GM19035 (cell line): ENCODE measurements around the gene SLC16A8.
"Not testable (repeated sequence)": the region's sequence is repeated elsewhere in the genome, so short reads cannot be mapped to it uniquely, and the experiment has no call there.

Experiments
- ATAC-seq: cut with Tn5 transposase; IDR thresholded peaks from one replicate; pipeline ENCODE4 v1.9.1; 2021; ENCODE audit not compliant: unreplicated experiment

The SLC16A8 gene, protein sequence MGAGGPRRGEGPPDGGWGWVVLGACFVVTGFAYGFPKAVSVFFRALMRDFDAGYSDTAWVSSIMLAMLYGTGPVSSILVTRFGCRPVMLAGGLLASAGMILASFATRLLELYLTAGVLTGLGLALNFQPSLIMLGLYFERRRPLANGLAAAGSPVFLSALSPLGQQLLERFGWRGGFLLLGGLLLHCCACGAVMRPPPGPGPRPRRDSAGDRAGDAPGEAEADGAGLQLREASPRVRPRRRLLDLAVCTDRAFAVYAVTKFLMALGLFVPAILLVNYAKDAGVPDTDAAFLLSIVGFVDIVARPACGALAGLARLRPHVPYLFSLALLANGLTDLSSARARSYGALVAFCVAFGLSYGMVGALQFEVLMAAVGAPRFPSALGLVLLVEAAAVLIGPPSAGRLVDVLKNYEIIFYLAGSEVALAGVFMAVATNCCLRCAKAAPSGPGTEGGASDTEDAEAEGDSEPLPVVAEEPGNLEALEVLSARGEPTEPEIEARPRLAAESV

GRCh38 chr22:38083931-38084631 is at the start of gene SLC16A8:
TSS of gene SLC16A8 (minus strand) at chr22:38084184. CDS start at chr22:38082873, 1,311 bp downstream.
- ATAC-seq: no peak

DNA sequence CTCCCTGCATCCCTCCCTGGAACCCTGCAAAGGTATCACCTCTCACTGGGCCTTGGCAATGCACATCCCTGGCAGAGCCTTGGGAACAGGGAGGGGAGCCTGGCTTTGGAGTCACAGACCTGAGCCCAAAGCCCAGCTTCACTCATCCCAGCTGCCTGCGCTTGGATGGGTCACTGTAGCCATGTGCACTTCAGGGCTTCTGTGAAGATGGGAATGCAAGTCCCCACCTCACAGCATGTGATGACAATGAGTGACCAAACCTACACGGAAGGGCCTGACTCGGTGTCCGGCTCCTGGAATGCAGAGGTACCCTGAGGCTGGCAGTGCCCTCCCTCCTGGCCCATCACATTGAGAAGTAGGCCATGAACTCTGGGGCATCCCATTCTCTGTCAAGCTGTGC is 49.3 kb upstream of the SLC16A8 start:
- ATAC-seq: no peak

GRCh38 chr22:38132794-38133193 is 48.8 kb upstream of the SLC16A8 start:
- ATAC-seq: no peak

- ATAC-seq: no peak
Measured at GRCh38 chr22:38132136-38132535, 48.2 kb upstream of the SLC16A8 start.

DNA sequence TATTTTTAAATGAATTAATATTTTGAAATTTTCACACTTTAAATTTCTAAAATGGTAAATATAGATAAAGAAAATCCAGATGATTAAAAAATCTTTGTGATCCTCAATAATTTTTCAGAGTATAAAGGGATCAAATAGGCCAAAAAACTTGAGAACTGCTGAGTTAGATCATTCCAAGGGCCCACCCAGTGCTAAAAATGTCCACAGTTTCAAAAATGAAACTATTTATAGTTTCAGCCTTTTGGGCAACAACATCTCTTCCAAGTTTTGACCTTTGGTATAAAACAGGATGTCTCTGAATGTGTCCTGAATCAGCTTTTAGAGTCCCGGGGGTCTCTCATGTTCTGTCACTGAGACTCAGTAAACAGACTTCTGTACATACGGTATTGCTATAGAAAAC is 47.4 kb upstream of the SLC16A8 start:
- ATAC-seq: no peak

DNA sequence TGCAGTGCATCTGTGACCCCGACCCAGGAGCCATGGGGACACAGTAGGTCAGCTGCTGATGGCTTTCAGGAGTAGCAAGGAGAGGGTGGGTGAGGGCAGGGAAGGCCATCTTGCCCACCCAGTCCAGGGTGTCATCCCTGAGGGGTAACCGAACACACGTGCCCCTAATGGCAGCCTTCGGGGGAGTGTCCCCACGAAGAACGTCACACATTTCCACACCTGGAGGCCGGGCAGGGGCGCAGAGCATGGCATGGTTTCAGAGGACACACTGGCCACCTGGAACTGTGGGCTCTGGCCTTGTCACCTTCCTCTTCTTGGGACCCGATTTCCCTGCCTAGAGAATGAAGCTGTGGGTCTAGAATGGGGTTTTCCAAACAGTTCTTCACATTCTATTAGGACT is 45.9 kb upstream of the SLC16A8 start:
- no peak for ATAC-seq

DNA sequence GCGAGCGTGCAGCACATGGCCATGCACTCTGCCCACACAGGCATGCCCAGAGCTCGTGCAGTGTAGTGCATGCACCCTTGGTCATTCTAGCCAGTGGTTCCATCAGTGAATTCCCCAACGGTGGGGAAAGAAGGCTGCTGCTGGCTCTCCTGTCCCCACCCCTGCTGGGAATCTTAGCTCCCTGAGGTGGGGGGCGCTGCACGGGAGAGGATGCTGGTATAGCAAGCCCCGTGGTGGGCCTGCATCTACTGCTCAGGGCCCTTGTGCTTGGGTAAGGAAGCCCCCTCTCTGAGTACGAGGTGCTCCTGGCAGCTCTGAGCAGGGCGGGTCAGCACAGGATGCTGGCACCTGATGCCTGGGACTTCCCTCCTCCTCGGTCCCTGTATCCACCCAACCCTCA is 45.0 kb upstream of the SLC16A8 start:
- no peak for ATAC-seq

DNA sequence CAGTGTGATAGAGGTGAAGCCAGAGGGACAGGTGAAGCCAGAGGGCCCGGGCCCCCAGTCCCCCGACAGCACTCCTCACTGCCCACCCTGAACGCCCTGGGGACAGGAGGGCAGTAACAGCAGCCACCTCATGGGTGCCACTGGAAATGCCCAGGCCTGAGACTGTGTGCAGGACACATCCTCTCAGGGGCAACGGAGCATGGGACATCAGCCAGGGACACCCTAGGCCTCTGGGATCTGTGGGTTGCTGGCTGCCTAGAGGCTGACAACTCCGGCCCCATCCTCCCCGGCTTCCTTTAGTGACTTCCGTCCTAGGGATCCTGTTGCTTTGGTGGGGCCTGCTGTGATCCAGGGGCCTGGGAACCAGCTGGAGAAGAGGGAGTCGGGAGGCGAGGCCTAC is 43.9 kb upstream of the SLC16A8 start:
- ATAC-seq: no peak

GRCh38 chr22:38126928-38127668 is 43.1 kb upstream of the SLC16A8 start:
- no peak for ATAC-seq

GRCh38 chr22:38125751-38126201 is 41.8 kb upstream of the SLC16A8 start:
- no peak for ATAC-seq

GRCh38 chr22:38125038-38125610 is 41.1 kb upstream of the SLC16A8 start:
- ATAC-seq: no peak

GRCh38 chr22:38124236-38124974 is 40.4 kb upstream of the SLC16A8 start:
- ATAC-seq: no peak

DNA sequence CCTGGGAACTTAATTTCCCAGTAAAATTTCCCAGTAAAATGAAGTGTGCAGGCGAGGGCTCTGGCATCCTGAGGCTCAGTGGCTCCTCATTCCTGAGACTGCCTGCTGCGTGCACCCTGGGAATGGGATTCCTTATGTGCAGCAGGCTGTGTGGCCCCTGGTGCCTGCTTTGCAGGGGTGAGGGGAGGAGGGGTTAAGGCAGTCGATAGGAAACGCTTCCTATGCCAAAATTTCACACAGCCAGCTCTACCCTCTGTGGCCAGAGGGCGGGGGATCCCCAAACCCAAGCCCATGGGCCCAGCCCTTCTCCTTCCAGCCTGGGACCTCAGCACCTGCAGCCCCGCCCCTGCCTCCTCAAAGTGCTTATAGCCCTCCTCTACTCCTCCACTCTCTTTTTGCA is 38.6 kb upstream of the SLC16A8 start:
- ATAC-seq: no peak

DNA sequence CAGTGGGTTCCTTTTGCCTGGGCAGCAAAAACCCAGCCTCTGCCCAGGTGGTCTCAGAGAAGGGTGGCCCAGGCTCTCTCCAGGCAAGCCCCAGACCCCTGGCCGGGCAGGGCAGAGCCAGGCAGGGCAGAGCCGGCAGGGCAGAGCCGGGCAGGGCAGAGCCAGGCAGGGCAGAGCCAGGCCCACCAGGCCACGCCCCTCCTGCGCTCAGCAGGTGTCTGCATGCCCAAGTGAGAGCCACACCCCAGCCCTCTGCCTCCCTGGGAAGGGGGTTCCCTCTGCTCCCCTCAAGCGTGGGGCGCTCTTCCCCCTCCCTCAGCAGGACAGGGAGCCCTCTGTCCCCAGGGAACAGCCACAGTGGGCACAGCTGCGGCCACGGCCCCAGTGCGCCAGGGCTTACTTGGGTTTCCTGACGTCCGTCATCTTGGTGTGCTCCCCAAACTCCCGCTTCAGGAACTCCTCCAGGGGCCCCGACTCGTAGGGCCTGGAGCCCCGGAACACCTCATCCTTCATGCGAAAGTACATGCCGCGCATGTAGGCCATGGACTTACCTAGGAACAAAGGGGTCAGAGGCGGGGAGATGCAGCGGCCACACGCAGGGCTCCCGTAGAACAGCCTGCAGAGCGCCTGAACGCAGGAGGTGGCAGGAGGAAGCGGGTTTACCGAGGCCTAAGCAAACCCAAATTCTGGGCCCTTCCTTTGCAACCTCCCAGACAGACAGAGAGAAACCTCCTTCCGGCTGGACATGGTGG is 36.6 kb upstream of the SLC16A8 start:
- no peak for ATAC-seq

DNA sequence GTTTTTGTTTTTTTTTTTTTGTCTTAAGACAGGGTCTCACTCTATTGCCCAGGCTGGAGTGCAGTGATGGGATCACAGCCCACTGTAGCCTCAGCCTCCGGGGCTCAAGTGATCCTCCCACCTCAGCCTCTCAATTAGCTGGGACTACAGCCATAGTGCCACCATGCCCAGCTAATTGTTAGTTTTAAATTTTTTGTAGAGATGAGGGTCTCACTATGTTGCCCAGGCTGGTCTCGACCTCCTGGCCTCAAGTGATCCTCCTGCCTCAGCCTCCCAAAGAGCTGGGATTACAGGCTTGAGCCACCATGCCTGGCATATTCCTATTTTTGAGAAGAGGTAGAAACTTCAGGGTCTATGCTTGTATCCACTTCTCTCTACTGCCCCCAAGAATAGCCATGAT is 34.8 kb upstream of the SLC16A8 start:
- ATAC-seq: not testable (repeated sequence)

DNA sequence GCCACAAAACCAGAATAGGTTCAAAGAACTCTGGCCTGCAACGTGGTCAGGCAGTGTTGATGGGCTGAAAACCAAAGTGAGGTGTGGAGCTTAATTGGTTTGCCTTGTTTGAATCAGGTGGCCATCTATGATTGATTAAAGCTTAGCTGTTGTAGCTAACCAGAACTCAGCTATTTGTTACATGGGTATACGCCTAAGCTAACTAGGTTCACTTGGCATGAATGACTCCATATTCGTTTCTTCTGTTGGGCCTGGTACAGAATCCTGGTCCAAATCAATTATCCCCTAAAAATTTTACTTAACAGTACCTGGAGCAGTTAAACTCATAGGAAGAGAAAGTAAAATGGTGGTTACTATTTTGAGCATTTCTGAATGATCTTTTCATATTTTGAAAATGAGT is 34.2 kb upstream of the SLC16A8 start:
- no peak for ATAC-seq

- not testable (repeated sequence) for ATAC-seq
Measured at GRCh38 chr22:38117556-38117955, 33.6 kb upstream of the SLC16A8 start.

- no peak for ATAC-seq
Measured at GRCh38 chr22:38115423-38116205, 31.6 kb upstream of the SLC16A8 start.
